HepG2 (cell line): ENCODE results near the gene CREG2.

ENCODE experiments used
- EP300 ChIP-seq, 3 experiments: sonication (generic) in 1 of 3; formaldehyde crosslinking in 1 of 3; IDR thresholded peaks; 2 replicates each; pipeline versions ENCODE4 v1.5.1 to v1.6.1; 2011 to 2020; ENCODE audit warnings: low read depth in 2 of 3, low read length in 2 of 3, borderline replicate concordance in 1 of 3, improper control_type of control experiment in 1 of 3, mild to moderate bottlenecking in 1 of 3, missing genetic modification reagents in 1 of 3, moderate library complexity in 1 of 3
- NFE2L1 ChIP-seq: sonication (generic); formaldehyde crosslinking; IDR thresholded peaks from 2 replicates; pipeline ENCODE4 v1.4.0; 2020; ENCODE audit warnings: missing genetic modification reagents, mild to moderate bottlenecking, borderline replicate concordance
- NR1H2 ChIP-seq: sonication (generic); formaldehyde crosslinking; IDR thresholded peaks from 2 replicates; pipeline ENCODE4 v1.8.1; 2022; ENCODE audit warnings: low read depth, missing genetic modification reagents, borderline replicate concordance
- PHF21A ChIP-seq: sonication (generic); formaldehyde crosslinking; IDR thresholded peaks from 2 replicates; pipeline ENCODE4 v1.5.0; 2020; ENCODE audit warnings: mild to moderate bottlenecking, missing genetic modification reagents
- TOE1 ChIP-seq: sonication (generic); formaldehyde crosslinking; IDR thresholded peaks from 2 replicates; pipeline ENCODE4 v1.4.0; 2020; ENCODE audit warnings: mild to moderate bottlenecking, missing genetic modification reagents
- ZFP36 ChIP-seq: fragments of 150-350 bp; IDR thresholded peaks from 2 replicates; pipeline ENCODE4 v1.6.1; 2018; ENCODE audit warnings: borderline replicate concordance, low read length, low read depth; ENCODE audit not compliant: partially characterized antibody
- TF ChIP-seq, protein P1 (sequence below), 2 experiments: IDR thresholded peaks; 2 replicates each; pipeline ENCODE4 v1.6.1; 2011 to 2012; ENCODE audit warnings: low read length in 2 of 2, borderline replicate concordance in 1 of 2, low read depth in 1 of 2, mild to moderate bottlenecking in 1 of 2, moderate library complexity in 1 of 2
- TF ChIP-seq, protein P2 (sequence below): sonication (generic); formaldehyde crosslinking; IDR thresholded peaks from 2 replicates; pipeline ENCODE4 v1.5.0; 2020; ENCODE audit warnings: mild to moderate bottlenecking, missing genetic modification reagents, moderate library complexity

DNA sequence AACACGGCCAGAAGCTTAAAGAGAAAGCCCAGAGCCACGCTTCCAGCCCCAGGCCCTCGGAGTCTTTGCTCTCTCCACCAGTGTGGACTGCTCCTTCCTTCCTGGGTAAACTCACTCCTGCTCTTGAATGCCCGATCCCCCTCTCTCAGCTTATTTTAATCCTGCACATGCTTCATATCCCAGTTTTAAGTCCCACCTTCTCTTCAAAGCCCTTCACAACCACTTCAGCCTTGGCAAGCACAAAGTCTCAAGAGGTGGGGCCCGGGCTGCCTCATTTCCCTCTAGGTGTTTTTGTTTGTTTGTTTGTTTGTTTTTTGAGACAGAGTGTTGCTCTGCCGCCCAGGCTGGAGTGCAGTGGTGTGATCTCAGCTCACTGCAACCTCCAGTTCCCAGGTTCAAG lies 21.6 kb upstream of the CREG2 start:
- TF ChIP-seq PHF21A (CRISPR knock-in tag) = no peak
- TF ChIP-seq ZFP36 = no peak
- no peak for TF ChIP-seq EP300 (IDR thresholded peaks at IDR 0.05; ENCODE audit: low read depth in 2 of 2, low read length in 2 of 2)
- TF ChIP-seq EP300 (CRISPR knock-in tag; IDR thresholded peaks at IDR 0.05; ENCODE audit: borderline replicate concordance) = no peak
- TF ChIP-seq, protein P1, sequence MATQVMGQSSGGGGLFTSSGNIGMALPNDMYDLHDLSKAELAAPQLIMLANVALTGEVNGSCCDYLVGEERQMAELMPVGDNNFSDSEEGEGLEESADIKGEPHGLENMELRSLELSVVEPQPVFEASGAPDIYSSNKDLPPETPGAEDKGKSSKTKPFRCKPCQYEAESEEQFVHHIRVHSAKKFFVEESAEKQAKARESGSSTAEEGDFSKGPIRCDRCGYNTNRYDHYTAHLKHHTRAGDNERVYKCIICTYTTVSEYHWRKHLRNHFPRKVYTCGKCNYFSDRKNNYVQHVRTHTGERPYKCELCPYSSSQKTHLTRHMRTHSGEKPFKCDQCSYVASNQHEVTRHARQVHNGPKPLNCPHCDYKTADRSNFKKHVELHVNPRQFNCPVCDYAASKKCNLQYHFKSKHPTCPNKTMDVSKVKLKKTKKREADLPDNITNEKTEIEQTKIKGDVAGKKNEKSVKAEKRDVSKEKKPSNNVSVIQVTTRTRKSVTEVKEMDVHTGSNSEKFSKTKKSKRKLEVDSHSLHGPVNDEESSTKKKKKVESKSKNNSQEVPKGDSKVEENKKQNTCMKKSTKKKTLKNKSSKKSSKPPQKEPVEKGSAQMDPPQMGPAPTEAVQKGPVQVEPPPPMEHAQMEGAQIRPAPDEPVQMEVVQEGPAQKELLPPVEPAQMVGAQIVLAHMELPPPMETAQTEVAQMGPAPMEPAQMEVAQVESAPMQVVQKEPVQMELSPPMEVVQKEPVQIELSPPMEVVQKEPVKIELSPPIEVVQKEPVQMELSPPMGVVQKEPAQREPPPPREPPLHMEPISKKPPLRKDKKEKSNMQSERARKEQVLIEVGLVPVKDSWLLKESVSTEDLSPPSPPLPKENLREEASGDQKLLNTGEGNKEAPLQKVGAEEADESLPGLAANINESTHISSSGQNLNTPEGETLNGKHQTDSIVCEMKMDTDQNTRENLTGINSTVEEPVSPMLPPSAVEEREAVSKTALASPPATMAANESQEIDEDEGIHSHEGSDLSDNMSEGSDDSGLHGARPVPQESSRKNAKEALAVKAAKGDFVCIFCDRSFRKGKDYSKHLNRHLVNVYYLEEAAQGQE (IDR thresholded peaks at IDR 0.05; ENCODE audit: borderline replicate concordance in 1 of 2, low read depth in 1 of 2, low read length in 2 of 2) = no peak
- no peak for TF ChIP-seq NFE2L1 (CRISPR knock-in tag)
- TF ChIP-seq, protein P2, sequence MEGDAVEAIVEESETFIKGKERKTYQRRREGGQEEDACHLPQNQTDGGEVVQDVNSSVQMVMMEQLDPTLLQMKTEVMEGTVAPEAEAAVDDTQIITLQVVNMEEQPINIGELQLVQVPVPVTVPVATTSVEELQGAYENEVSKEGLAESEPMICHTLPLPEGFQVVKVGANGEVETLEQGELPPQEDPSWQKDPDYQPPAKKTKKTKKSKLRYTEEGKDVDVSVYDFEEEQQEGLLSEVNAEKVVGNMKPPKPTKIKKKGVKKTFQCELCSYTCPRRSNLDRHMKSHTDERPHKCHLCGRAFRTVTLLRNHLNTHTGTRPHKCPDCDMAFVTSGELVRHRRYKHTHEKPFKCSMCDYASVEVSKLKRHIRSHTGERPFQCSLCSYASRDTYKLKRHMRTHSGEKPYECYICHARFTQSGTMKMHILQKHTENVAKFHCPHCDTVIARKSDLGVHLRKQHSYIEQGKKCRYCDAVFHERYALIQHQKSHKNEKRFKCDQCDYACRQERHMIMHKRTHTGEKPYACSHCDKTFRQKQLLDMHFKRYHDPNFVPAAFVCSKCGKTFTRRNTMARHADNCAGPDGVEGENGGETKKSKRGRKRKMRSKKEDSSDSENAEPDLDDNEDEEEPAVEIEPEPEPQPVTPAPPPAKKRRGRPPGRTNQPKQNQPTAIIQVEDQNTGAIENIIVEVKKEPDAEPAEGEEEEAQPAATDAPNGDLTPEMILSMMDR (CRISPR knock-in tag) = no peak
- TF ChIP-seq NR1H2 (CRISPR knock-in tag) = no peak
- no peak for TF ChIP-seq TOE1
